LNCaP clone FGC (cell line): ENCODE data around the gene FAHD1.

Experiments
- DNase-seq: peaks from one replicate; pipeline ENCODE4 v3.0.0-alpha.2; 2011; ENCODE audit warnings: low read depth
- H3K4me3 ChIP-seq: 2 replicates; pipeline ENCODE4 v1.5.1; 2011; ENCODE audit warnings: mild to moderate bottlenecking, low read depth, low read length, control low read depth
- CTCF ChIP-seq: IDR thresholded peaks from 2 replicates; pipeline ENCODE4 v1.5.1; 2012; ENCODE audit warnings: mild to moderate bottlenecking; ENCODE audit not compliant: control insufficient read depth, insufficient read depth; ENCODE audit errors: extremely low read depth

Gene FAHD1

DNA sequence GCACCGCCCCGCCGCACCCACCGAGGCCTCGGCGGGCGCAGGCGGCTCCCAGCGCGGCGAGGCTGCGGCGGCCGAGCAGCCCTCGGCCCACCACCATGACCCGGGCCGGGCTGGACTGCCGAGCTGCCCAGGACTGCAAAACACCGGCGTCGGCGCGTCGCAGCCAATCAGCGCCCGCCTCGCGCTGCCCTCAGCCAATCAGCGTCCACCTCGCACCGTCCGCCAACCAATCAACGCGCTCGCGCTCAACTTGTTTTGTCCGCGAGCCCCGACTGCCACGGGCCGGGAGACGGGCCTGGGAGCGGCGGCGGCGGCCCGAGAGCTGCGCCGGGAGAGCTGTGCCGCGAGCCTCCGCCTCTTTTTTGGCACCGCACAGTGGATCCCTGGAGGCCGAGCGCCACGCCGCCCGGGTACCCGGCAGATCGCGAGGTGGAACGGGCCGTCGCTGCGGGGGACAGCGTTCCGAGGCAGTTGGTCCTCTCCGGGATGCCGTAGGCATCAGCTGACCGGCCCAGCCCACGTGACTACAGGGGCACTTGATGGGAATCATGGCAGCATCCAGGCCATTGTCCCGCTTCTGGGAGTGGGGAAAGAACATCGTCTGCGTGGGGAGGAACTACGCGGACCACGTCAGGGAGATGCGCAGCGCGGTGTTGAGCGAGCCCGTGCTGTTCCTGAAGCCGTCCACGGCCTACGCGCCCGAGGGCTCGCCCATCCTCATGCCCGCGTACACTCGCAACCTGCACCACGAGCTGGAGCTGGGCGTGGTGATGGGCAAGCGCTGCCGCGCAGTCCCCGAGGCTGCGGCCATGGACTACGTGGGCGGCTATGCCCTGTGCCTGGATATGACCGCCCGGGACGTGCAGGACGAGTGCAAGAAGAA, at the start of gene FAHD1, which contains the start of gene HAGH:
Gene FAHD1, plus strand, starts transcription at position 516 of the 883 bp plus-strand sequence. Its CDS starts 33 bp downstream, at position 549.
Gene HAGH, minus strand, starts transcription at position 135 of the 883 bp plus-strand sequence. Its CDS starts 38 bp downstream, at position 97.
- TF ChIP-seq CTCF = no peak
- peak within 1 kb of the TSS; percentile 72 for H3K4me3 ChIP-seq
- DNase-seq = peak; percentile 85

DNA sequence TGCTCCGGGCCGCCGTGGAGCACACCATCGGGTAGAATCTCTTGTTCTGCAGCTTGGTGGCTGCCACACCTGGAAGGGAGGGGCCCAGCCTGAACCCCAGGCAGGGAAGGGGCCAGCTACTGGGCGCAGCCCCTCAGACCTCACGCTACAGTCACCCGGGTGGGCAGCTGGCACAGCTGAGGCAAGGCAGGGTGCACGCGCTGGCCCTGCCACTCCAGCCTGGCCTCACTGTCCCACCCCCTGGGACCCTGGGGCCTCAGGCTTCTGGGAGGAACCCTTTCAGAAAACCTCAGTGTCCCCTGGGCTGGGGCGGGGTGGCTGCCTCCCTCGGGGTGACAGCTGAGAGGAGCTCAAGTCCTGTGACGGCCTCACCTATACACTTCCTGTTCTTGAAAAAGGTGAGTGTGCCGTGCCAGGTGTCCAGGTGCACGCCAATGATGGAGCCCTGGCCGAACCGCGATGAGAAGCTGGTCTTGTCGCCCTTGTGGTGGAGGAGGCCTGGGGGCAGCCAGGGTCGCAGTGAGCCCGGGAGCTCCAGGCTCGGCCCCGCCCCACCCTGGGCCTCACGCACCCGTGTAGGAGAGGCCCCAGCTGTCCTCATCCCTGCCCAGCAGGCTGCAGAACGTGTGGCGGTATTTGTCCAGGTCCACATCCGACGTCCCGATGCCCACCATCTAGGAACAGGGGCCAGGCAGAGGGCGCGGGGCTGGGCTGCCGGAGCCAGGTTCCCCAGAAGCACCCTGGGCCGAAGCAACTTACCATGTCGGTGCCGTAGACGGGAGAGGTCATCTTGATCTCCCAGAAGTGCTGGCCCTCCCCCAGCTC, 49.4 kb upstream of the FAHD1 start:
- DNase-seq = no peak
- no peak overlapping the region for H3K4me3 ChIP-seq
- TF ChIP-seq CTCF = no peak

GRCh38 chr16:1778200-1779179, 48.5 kb upstream of the FAHD1 start:
- no peak overlapping the region for H3K4me3 ChIP-seq
- no peak for DNase-seq
- TF ChIP-seq CTCF = no peak

DNA sequence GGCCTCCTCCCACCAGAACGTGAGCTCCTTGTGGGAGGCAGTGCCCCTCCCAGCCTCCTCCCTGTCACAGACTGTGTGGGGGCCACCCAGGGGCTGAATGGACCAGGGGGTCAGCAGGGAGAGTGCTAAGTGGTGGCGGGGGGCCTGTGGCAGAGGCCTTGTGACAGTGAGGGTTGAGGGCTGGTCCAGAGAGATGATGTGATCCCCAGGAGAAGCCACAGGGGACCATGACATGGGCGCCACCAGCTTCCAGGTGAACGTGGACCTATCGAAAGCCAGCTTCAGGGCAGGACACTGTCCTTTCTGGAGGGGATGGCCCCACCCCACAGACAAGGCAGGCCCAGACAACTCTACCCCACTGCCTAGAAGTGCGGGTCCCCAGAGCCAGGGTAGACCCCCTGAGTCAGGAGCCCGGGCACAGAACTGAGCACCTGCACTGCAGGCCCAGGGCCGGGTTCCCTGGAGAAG, 47.7 kb upstream of the FAHD1 start:
- no peak for DNase-seq
- no peak overlapping the region for H3K4me3 ChIP-seq
- TF ChIP-seq CTCF = no peak

DNA sequence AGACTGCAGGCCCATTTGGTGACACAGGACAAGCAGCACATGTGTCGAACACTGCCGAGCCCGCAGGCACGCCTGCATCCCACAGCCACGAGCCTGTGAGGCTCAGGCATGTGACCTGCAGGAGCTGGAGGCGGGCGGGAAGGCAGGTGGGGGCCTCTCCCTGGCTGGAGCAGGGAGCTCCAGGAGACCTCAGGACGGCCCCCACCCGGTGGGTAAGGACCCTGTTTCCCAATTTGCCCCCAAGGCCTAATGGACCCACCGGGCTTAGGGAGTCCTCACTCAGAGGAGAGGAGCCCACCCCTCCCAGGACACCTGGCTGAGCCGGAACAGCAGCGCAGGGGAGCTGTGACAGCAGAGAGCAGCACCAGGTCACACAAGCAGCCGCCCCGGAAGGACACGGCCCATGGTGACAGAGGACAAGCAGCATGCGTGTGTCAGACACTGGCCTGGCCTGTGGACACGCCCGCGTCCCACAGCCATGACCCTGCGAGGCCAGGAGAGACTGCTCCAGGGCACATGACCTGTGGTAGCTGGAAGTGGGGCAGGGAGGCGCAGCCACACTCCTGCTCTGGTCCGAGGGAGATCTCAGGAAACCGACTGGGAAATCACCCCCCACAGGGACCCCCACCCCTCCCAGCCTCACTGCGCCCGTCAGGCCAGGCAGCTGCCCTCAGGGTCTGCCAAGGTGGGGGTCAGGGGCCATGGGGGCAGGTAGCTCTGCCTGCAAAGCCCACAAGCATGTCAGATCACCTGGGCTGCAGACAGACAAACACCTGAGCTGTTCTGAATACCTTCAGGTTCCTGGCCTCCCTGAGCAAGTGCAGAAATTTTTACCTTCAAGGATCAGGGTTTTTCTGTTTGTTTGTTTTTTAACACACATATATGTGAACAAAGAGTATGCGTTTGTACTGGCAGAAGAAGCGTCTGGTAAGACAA, 47.0 kb upstream of the FAHD1 start:
- no peak for TF ChIP-seq CTCF
- peak overlapping the region; percentile 73; the same call in 1 of the 2 replicates for H3K4me3 ChIP-seq
- DNase-seq = no peak
